Body of pancreas (tissue), 4 donors: ENCODE data around the gene MGRN1. TPM values are rescaled to one million over a fixed set of nuclear protein-coding genes. Genes with fewer than 3 reads are reported as not detected.

Experiments
- ATAC-seq: fragments of 150-250 bp; one replicate; pipeline ENCODE4 v1.9.1; 2016
- DNase-seq, 4 donors: peaks; one replicate each; pipeline ENCODE4 v3.0.0-alpha.2; 2019
- H3K27ac ChIP-seq, 4 donors: fragments of 200-600 bp; sonication (generic); 1 replicate in 3 of 4; 2 replicates in 1 of 4; pipeline versions ENCODE4 v1.5.1 to v1.6.1; 2016 to 2019; ENCODE audit warnings: mild to moderate bottlenecking in 1 of 4, mixed read lengths in 1 of 4, moderate library complexity in 1 of 4
- H3K27me3 ChIP-seq, 2 donors: fragments of 200-600 bp; sonication (generic); one replicate each; pipeline ENCODE4 v1.6.0; 2016; ENCODE audit warnings: mild to moderate bottlenecking in 1 of 2
- H3K36me3 ChIP-seq, 2 donors: fragments of 200-600 bp; sonication (generic); replicated peaks in 1 of 2; 2 replicates each; pipeline ENCODE4 v1.5.1; 2016; ENCODE audit warnings: low read depth in 2 of 2; ENCODE audit not compliant: insufficient read depth in 1 of 2
- H3K4me1 ChIP-seq: fragments of 200-600 bp; sonication (generic); one replicate; pipeline ENCODE4 v1.6.0; 2016
- H3K4me3 ChIP-seq, 2 donors: fragments of 200-600 bp; sonication (generic); 1 replicate in 1 of 2; 2 replicates in 1 of 2; pipeline ENCODE4 v1.5.1; 2016 to 2019
- H3K9me3 ChIP-seq, 3 donors: fragments of 200-600 bp; sonication (generic); 1 replicate in 2 of 3; 2 replicates in 1 of 3; pipeline ENCODE4 v1.5.1; 2016
- CTCF ChIP-seq, 7 experiments: fragments of 450-650 bp in 4 of 7; fragments of 200-600 bp in 3 of 7; sonication (generic) in 3 of 7; IDR thresholded peaks; one replicate each; pipeline ENCODE4 v1.5.1; 2016 to 2019; ENCODE audit warnings: antibody characterized with exemption in 7 of 7
- POLR2A ChIP-seq, 3 donors: fragments of 450-650 bp; IDR thresholded peaks; one replicate each; pipeline ENCODE4 v1.6.1; 2016; ENCODE audit warnings: antibody characterized with exemption in 3 of 3, mild to moderate bottlenecking in 2 of 3
- WGBS, 2 donors: methylation state at CpG; one replicate each; pipeline ENCODE4 v1.1.5; 2017; 5-methylcytosine and 5-hydroxymethylcytosine counted together
- intact Hi-C: fragments of 100-400 bp; cut with DNase I; formaldehyde crosslinking; loops from one replicate; pipeline ENCODE4 v1.15.1; 2023
- total RNA-seq, 2 donors: library from RNA; depleted of rRNA; stranded (reverse); fragments of >200 nt; gene quantifications; one replicate each; pipeline ENCODE4 v1.1.0, GENCODE V29; 2016

The MGRN1 gene
- total RNA-seq, 2 donors from 2014 or later, result 23.3 to 44.8 TPM

DNA sequence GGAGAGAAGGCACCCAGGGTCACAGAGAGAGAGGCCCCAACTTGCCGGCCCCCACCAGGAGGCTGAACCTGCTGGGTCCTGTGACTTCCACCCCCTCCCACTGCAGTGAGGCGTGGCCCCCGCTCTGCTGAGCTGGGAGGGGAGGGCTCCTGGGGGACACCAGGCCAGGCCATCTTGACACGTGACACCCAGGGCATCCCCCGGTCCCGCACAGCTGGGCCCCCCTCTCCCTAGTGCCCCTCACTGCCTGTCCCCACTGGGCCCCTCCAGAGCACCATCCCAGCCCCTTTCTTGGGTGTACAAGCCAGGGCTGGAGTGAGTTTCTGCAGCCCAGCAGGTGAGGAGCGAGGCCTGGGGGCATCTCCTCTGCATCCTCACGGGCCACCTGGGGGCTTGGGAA, 22.3 kb upstream of the MGRN1 start:
- no peak for DNase-seq
- Histone ChIP-seq H3K36me3 (no peaks in the 10 kb centered on the region), H3K27me3 (no peaks in the 10 kb centered on the region), H3K4me3 (no peak overlapping the region), H3K4me1 (peaks cover 14% of the 10 kb centered on the region), H3K9me3 (no peaks in the 10 kb centered on the region), H3K27ac (no peak overlapping the region)
- WGBS, 2 donors, result 71% methylated on average over 6 of the region's 8 CpGs; no CpG with 5 or more reads in 1 of the 2 donors
- no peak for ATAC-seq
- TF ChIP-seq POLR2A (IDR thresholded peaks at IDR 0.05), result no peak
- TF ChIP-seq CTCF (IDR thresholded peaks at IDR 0.05), result no peak
- intact Hi-C loops, result no loop called here

DNA sequence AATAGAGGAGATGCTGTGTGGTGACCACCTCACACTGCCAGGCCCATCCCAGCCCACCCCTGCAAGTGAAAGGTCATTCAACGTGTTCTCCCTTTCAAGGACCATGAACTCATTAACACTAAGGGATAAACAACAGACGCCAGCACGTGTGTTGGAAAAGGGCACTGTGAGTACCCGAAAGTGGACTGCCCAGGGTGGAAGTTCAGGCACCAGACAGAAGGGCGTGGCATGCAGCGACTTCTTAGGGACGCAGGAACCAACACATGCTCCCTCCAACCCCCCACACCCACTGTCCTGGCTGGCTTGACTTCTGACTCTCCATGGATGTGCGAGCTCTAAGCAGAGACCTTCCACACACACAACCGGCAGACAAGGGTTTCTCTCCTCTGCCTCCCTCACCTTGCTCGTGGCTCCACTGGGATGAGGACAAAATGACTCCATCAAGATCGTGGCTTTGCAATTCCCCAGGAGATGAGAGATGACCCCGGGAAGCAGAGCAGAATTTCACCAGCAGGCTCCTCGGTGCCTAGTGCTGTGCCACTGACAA, 20.9 kb upstream of the MGRN1 start:
- ATAC-seq, result no peak
- no peak for DNase-seq
- Histone ChIP-seq H3K27me3 (no peaks in the 10 kb centered on the region), H3K27ac (no peak overlapping the region), H3K9me3 (no peaks in the 10 kb centered on the region), H3K4me1 (peaks cover 14% of the 10 kb centered on the region), H3K4me3 (no peak overlapping the region), H3K36me3 (peaks cover 0 to 8% of the 10 kb centered on the region in 2 donors)
- no peak for TF ChIP-seq POLR2A (IDR thresholded peaks at IDR 0.05)
- TF ChIP-seq CTCF (IDR thresholded peaks at IDR 0.05), result no peak
- WGBS, 2 donors, result 59 to 61% methylated on average over 6 to 13 of the region's 13 CpGs
- intact Hi-C loops, result no loop called here

GRCh38 chr16:4604401-4604800, 20.2 kb upstream of the MGRN1 start:
- no peak overlapping the region for H3K27ac ChIP-seq
- TF ChIP-seq POLR2A (IDR thresholded peaks at IDR 0.05), result no peak
- no peak for ATAC-seq
- no peaks in the 10 kb centered on the region for H3K9me3 ChIP-seq
- H3K27me3 ChIP-seq, result no peaks in the 10 kb centered on the region
- H3K4me3 ChIP-seq, result no peak overlapping the region
- H3K4me1 ChIP-seq, result peaks cover 14% of the 10 kb centered on the region
- DNase-seq, result no peak
- WGBS, 2 donors, result 68 to 83% methylated on average over 4 to 15 of the region's 15 CpGs
- H3K36me3 ChIP-seq, result peaks cover 0 to 11% of the 10 kb centered on the region in 2 donors
- intact Hi-C loops, result no loop called here

- no peak overlapping the region for H3K27ac ChIP-seq
- TF ChIP-seq CTCF (IDR thresholded peaks at IDR 0.05) (no peak), POLR2A (IDR thresholded peaks at IDR 0.05) (no peak)
- no peaks in the 10 kb centered on the region for H3K9me3 ChIP-seq
- peaks cover 18% of the 10 kb centered on the region for H3K4me1 ChIP-seq
- 33 to 37% methylated on average over 9 of the region's 9 CpGs for WGBS, 2 donors
- peaks cover 0 to 11% of the 10 kb centered on the region in 2 donors for H3K36me3 ChIP-seq
- intact Hi-C loops, result no loop called here
- ATAC-seq (no peak), DNase-seq (peak in 3 of 4 donors; percentile 47 to 56 (median 50))
- H3K27me3 ChIP-seq, result no peaks in the 10 kb centered on the region
- H3K4me3 ChIP-seq, result no peak overlapping the region
Observed at GRCh38 chr16:4606354-4606753, 18.3 kb upstream of the MGRN1 start.

- intact Hi-C loops, result no loop called here
- ATAC-seq (no peak), DNase-seq (no peak)
- H3K4me3 ChIP-seq, result no peak overlapping the region
- no peaks in the 10 kb centered on the region for H3K9me3 ChIP-seq
- peaks cover 0 to 11% of the 10 kb centered on the region in 2 donors for H3K36me3 ChIP-seq
- WGBS, 2 donors, result 91 to 97% methylated on average over 8 to 22 of the region's 22 CpGs
- no peaks in the 10 kb centered on the region for H3K27me3 ChIP-seq
- no peak overlapping the region for H3K27ac ChIP-seq
- TF ChIP-seq POLR2A (IDR thresholded peaks at IDR 0.05) (no peak), CTCF (IDR thresholded peaks at IDR 0.05) (no peak)
- peaks cover 30% of the 10 kb centered on the region for H3K4me1 ChIP-seq
Observed at GRCh38 chr16:4607841-4608703, 16.6 kb upstream of the MGRN1 start.
